ENCODE measurements around the gene TTC7B. TPM values are rescaled to one million over a fixed set of nuclear protein-coding genes. Genes with fewer than 3 reads are reported as not detected.
A peak's percentile ranks its signal among the peaks of the same experiment; 100 is the strongest.

Gene TTC7B
- total and polyA plus RNA-seq, 2 experiments from 2014 or later: 7.9 to 28.6 TPM

DNA sequence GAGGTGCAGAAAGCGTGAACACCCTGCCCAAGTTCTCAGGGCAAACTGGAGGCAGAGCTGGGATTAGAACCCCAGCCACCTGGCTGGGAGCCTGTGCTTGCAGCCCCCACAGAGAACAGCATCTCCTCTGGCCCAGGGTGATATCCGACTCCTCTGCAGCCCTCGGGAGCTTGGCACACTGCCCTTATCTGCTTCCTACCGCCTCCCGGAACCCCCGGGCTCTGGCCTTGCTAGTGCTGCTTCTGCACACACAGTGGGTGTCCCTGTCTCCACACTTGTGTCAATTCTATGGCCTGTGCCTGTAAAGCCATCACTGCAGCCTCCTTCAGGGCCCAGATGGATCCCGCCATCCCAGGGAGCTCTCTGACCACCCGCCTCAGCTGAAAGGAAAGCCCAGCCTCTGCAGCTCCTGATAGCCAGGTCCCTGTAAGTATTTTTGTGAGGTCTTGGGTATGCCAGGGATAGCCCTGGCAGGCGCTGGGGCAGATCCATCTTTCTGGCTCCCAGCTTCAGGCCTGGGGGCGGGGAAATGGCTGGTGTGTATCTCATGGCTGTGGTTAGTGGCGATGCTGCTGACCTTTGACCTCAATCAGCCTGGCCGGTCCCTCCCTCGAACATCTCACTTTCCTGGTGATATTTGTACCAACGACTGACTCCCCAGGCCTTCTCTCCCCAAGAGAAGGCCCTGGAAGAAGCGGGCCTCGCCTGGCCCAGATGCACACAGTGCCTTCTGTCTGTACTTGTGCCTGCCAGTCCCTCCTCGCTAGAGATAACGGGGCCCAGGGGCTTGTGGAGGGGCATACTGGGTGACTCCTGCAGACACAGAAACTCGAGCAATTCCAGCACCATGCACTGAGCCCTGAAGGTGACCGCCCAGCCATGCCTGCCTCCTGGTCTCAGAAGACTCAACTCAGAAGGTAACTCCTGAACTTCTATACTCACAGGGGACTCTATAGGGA lies 235.6 kb downstream of the TTC7B start:
- H3K27ac ChIP-seq (ENCODE audit: low read depth): no peak overlapping the region
- H3K4me1 Mint-ChIP-seq: peaks cover 18% of the 10 kb centered on the region
- H3K9me3 Mint-ChIP-seq: no peaks in the 10 kb centered on the region
- DNase-seq (ENCODE audit: low spot score) (no peak), ATAC-seq (no peak)
- H3F3A ChIP-seq (replicated peaks; ENCODE audit: low read depth): no peaks in the 10 kb centered on the region
- no peaks in the 10 kb centered on the region for H3K27me3 ChIP-seq (ENCODE audit: insufficient read depth)
- no peak overlapping the region for H3K4me3 Mint-ChIP-seq
- no peaks in the 10 kb centered on the region for H3K36me3 Mint-ChIP-seq (ENCODE audit: low read depth)
- H3K4me2 ChIP-seq: no peak overlapping the region
- peaks cover 4% of the 10 kb centered on the region for H3K4me1 ChIP-seq (ENCODE audit: insufficient read depth)
- peaks cover 3% of the 10 kb centered on the region for H3K27me3 Mint-ChIP-seq (ENCODE audit: insufficient read depth, low read depth, poor library complexity)
- H3K79me2 ChIP-seq (replicated peaks; ENCODE audit: insufficient read depth): no peaks in the 10 kb centered on the region
- peak overlapping the region; percentile 82; the same call in 1 of the 2 replicates for H3K27ac Mint-ChIP-seq
- no peak overlapping the region for H3K4me3 ChIP-seq
- H3K36me3 ChIP-seq (ENCODE audit: insufficient read depth): no peaks in the 10 kb centered on the region
- H2AFZ ChIP-seq: no peak overlapping the region
- no peaks in the 10 kb centered on the region for H3K9me2 ChIP-seq (ENCODE audit: insufficient read depth)
- TF ChIP-seq, protein P1, sequence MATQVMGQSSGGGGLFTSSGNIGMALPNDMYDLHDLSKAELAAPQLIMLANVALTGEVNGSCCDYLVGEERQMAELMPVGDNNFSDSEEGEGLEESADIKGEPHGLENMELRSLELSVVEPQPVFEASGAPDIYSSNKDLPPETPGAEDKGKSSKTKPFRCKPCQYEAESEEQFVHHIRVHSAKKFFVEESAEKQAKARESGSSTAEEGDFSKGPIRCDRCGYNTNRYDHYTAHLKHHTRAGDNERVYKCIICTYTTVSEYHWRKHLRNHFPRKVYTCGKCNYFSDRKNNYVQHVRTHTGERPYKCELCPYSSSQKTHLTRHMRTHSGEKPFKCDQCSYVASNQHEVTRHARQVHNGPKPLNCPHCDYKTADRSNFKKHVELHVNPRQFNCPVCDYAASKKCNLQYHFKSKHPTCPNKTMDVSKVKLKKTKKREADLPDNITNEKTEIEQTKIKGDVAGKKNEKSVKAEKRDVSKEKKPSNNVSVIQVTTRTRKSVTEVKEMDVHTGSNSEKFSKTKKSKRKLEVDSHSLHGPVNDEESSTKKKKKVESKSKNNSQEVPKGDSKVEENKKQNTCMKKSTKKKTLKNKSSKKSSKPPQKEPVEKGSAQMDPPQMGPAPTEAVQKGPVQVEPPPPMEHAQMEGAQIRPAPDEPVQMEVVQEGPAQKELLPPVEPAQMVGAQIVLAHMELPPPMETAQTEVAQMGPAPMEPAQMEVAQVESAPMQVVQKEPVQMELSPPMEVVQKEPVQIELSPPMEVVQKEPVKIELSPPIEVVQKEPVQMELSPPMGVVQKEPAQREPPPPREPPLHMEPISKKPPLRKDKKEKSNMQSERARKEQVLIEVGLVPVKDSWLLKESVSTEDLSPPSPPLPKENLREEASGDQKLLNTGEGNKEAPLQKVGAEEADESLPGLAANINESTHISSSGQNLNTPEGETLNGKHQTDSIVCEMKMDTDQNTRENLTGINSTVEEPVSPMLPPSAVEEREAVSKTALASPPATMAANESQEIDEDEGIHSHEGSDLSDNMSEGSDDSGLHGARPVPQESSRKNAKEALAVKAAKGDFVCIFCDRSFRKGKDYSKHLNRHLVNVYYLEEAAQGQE (IDR thresholded peaks at IDR 0.05; ENCODE audit: unreplicated experiment): no peak
- no peak for TF ChIP-seq POLR2AphosphoS5 (IDR thresholded peaks at IDR 0.05; ENCODE audit: low read depth)
- TF ChIP-seq ZNF114 (CRISPR knock-in tag; IDR thresholded peaks at IDR 0.05): no peak
- H4K20me1 ChIP-seq (replicated peaks; ENCODE audit: insufficient read depth): no peaks in the 10 kb centered on the region

DNA sequence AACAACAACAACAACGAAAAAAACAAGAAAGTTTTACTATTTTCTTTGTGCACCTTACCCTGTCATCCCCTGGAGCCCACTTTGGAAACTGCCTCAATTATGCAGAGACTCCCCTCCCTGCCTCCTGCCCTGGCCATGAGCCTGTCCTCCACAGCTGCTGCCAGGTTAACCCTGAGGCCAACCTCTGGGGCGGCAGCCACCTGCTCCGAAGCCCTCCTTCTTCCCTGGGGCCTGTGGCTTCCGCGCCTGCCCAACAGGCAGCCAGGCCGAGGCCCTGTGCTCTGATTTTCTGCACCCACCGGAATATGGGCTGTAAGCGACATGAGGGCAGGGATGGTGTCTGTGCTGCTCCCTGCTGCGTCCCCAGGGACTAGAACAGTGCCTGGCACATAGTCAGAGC lies 236.4 kb downstream of the TTC7B start:
- ATAC-seq: no peak
- Histone ChIP-seq H3K27ac (ENCODE audit: low read depth) (no peak overlapping the region), H3K4me1 (ENCODE audit: insufficient read depth) (peaks cover 4% of the 10 kb centered on the region), H4K20me1 (replicated peaks; ENCODE audit: insufficient read depth) (no peaks in the 10 kb centered on the region; the same call in 1 of the 2 replicates), H3K36me3 (ENCODE audit: insufficient read depth) (no peaks in the 10 kb centered on the region), H3F3A (replicated peaks; ENCODE audit: low read depth) (no peaks in the 10 kb centered on the region), H2AFZ (no peak overlapping the region), H3K79me2 (replicated peaks; ENCODE audit: insufficient read depth) (no peaks in the 10 kb centered on the region), H3K27me3 (ENCODE audit: insufficient read depth) (no peaks in the 10 kb centered on the region), H3K4me3 (no peak overlapping the region), H3K4me2 (no peak overlapping the region), H3K9me2 (ENCODE audit: insufficient read depth) (no peaks in the 10 kb centered on the region)
- Mint-ChIP-seq H3K27ac (no peak overlapping the region), H3K27me3 (ENCODE audit: insufficient read depth, low read depth, poor library complexity) (peaks cover 4% of the 10 kb centered on the region), H3K4me3 (no peak overlapping the region), H3K36me3 (ENCODE audit: low read depth) (no peaks in the 10 kb centered on the region), H3K9me3 (no peaks in the 10 kb centered on the region), H3K4me1 (peaks cover 21% of the 10 kb centered on the region)
- TF ChIP-seq ZNF114 (CRISPR knock-in tag; IDR thresholded peaks at IDR 0.05) (no peak), EZH2phosphoT487 (IDR thresholded peaks at IDR 0.05; ENCODE audit: unreplicated experiment) (no peak), POLR2AphosphoS5 (IDR thresholded peaks at IDR 0.05; ENCODE audit: low read depth) (no peak), JUNB (IDR thresholded peaks at IDR 0.05; ENCODE audit: unreplicated experiment) (no peak)
- DNase-seq (ENCODE audit: low spot score): no peak

Data from GM23338 (cell line).